Karpas-422 (cell line): Measurements from ENCODE around the gene NALCN. TPM values are rescaled to one million over a fixed set of nuclear protein-coding genes. Genes with fewer than 3 reads are reported as not detected.

ENCODE experiments used
- DNase-seq: peaks from one replicate; pipeline ENCODE4 v3.0.0-alpha.2; 2015
- H2AFZ ChIP-seq: fragments of 200-600 bp; sonication (generic); 2 replicates; pipeline ENCODE4 v1.6.1; 2014; ENCODE audit warnings: antibody characterized with exemption, low read length, mixed read lengths
- H3K27ac ChIP-seq: fragments of 200-600 bp; sonication (generic); 2 replicates; pipeline ENCODE4 v1.5.1; 2014; ENCODE audit warnings: mild to moderate bottlenecking, low read length, moderate library complexity
- H3K27me3 ChIP-seq: fragments of 200-600 bp; sonication (generic); 2 replicates; pipeline ENCODE4 v1.6.1; 2014; ENCODE audit warnings: low read length, mixed read lengths
- H3K36me3 ChIP-seq: fragments of 200-600 bp; sonication (generic); 2 replicates; pipeline ENCODE4 v1.6.1; 2014; ENCODE audit warnings: low read length, mixed read lengths; ENCODE audit not compliant: insufficient read depth
- H3K4me1 ChIP-seq: fragments of 200-600 bp; sonication (generic); 2 replicates; pipeline ENCODE4 v1.6.1; 2014; ENCODE audit warnings: mild to moderate bottlenecking, low read length, mixed read lengths
- H3K4me2 ChIP-seq: fragments of 200-600 bp; sonication (generic); 2 replicates; pipeline ENCODE4 v1.6.1; 2014; ENCODE audit warnings: low read length, low read depth, mild to moderate bottlenecking; ENCODE audit not compliant: poor library complexity, severe bottlenecking
- H3K4me3 ChIP-seq: fragments of 200-600 bp; sonication (generic); 2 replicates; pipeline ENCODE4 v1.5.1; 2014; ENCODE audit warnings: mild to moderate bottlenecking, antibody characterized with exemption, low read length, mixed read lengths
- H3K79me2 ChIP-seq: fragments of 200-600 bp; sonication (generic); 2 replicates; pipeline ENCODE4 v1.6.1; 2014; ENCODE audit warnings: mild to moderate bottlenecking, low read length, mixed read lengths
- H3K9ac ChIP-seq: fragments of 200-600 bp; sonication (generic); 2 replicates; pipeline ENCODE4 v1.6.0; 2014; ENCODE audit warnings: low read length
- H3K9me2 ChIP-seq: fragments of 200-600 bp; sonication (generic), shearing (Covaris generic); replicated peaks from 2 replicates; pipeline ENCODE4 v1.6.0; 2014; ENCODE audit warnings: mild to moderate bottlenecking, low read length, moderate library complexity; ENCODE audit not compliant: insufficient read depth
- H3K9me3 ChIP-seq: fragments of 300-700, 200-600 bp; sonication (generic); 2 replicates; pipeline ENCODE4 v1.6.1; 2014; ENCODE audit warnings: low read length, mixed read lengths
- H4K20me1 ChIP-seq: fragments of 200-600 bp; sonication (generic); 2 replicates; pipeline ENCODE4 v1.6.1; 2014; ENCODE audit warnings: mild to moderate bottlenecking, antibody characterized with exemption, low read length, low read depth; ENCODE audit not compliant: insufficient read depth
- total RNA-seq: library from RNA; depleted of rRNA; stranded (reverse); fragments of >200 nt; shearing (Covaris generic); gene quantifications from 2 replicates; pipeline ENCODE4 v1.2.3, GENCODE V29; 2014; ENCODE audit warnings: low replicate concordance

The NALCN gene
- total RNA-seq, 1 experiment from 2014 or later, result 0.04 TPM

GRCh38 chr13:101451641-101452040, 35.3 kb upstream of the NALCN start:
- no peaks in the 10 kb centered on the region for H3K9me3 ChIP-seq
- no peak for DNase-seq

GRCh38 chr13:101450749-101451130, 34.4 kb upstream of the NALCN start:
- Histone ChIP-seq H3K79me2 (no peaks in the 10 kb centered on the region), H3K27ac (no peak overlapping the region), H3K27me3 (no peaks in the 10 kb centered on the region), H3K9me2 (no peaks in the 10 kb centered on the region), H4K20me1 (no peaks in the 10 kb centered on the region), H2AFZ (no peak overlapping the region), H3K4me2 (no peak overlapping the region), H3K9me3 (no peaks in the 10 kb centered on the region), H3K4me1 (no peaks in the 10 kb centered on the region; the same call in 1 of the 2 replicates), H3K4me3 (no peak overlapping the region), H3K9ac (no peak overlapping the region), H3K36me3 (no peaks in the 10 kb centered on the region)
- DNase-seq, result no peak

More at GRCh38 chr13:101451641-101452040, 35.3 kb upstream of the NALCN start:
- no peaks in the 10 kb centered on the region for H3K9me2 ChIP-seq
- no peaks in the 10 kb centered on the region; the same call in 1 of the 2 replicates for H3K4me1 ChIP-seq
- H3K9ac ChIP-seq, result no peak overlapping the region
- H2AFZ ChIP-seq, result no peak overlapping the region
- H3K4me2 ChIP-seq, result no peak overlapping the region
- H3K36me3 ChIP-seq, result no peaks in the 10 kb centered on the region
- no peaks in the 10 kb centered on the region for H3K79me2 ChIP-seq
- no peaks in the 10 kb centered on the region for H4K20me1 ChIP-seq
- H3K27me3 ChIP-seq, result no peaks in the 10 kb centered on the region
- H3K4me3 ChIP-seq, result no peak overlapping the region
- no peak overlapping the region for H3K27ac ChIP-seq

GRCh38 chr13:101449790-101450748, 33.8 kb upstream of the NALCN start:
- H3K4me1 ChIP-seq, result no peaks in the 10 kb centered on the region; the same call in 1 of the 2 replicates
- no peak overlapping the region for H2AFZ ChIP-seq
- no peak overlapping the region for H3K4me2 ChIP-seq

GRCh38 chr13:101447852-101448251, 31.5 kb upstream of the NALCN start:
- Histone ChIP-seq H2AFZ (no peak overlapping the region), H3K27me3 (no peaks in the 10 kb centered on the region), H3K4me1 (no peaks in the 10 kb centered on the region), H3K27ac (no peak overlapping the region), H3K4me3 (no peak overlapping the region), H4K20me1 (no peaks in the 10 kb centered on the region), H3K79me2 (no peaks in the 10 kb centered on the region), H3K4me2 (no peak overlapping the region), H3K9me2 (no peaks in the 10 kb centered on the region), H3K9ac (no peak overlapping the region), H3K9me3 (no peaks in the 10 kb centered on the region), H3K36me3 (no peaks in the 10 kb centered on the region)
- no peak for DNase-seq

More at GRCh38 chr13:101449790-101450748, 33.8 kb upstream of the NALCN start:
- Histone ChIP-seq H3K9ac (no peak overlapping the region), H3K9me3 (no peaks in the 10 kb centered on the region), H4K20me1 (no peaks in the 10 kb centered on the region), H3K79me2 (no peaks in the 10 kb centered on the region), H3K36me3 (no peaks in the 10 kb centered on the region), H3K27ac (no peak overlapping the region), H3K9me2 (no peaks in the 10 kb centered on the region), H3K4me3 (no peak overlapping the region), H3K27me3 (no peaks in the 10 kb centered on the region)
- no peak for DNase-seq

- H3K79me2 ChIP-seq, result no peaks in the 10 kb centered on the region
- no peak overlapping the region for H3K9ac ChIP-seq
- no peak overlapping the region for H3K27ac ChIP-seq
- H3K4me2 ChIP-seq, result no peak overlapping the region
- no peak for DNase-seq
- H3K36me3 ChIP-seq, result no peaks in the 10 kb centered on the region
- H2AFZ ChIP-seq, result no peak overlapping the region
- H3K9me2 ChIP-seq, result no peaks in the 10 kb centered on the region
- H3K4me1 ChIP-seq, result no peaks in the 10 kb centered on the region
- no peaks in the 10 kb centered on the region for H4K20me1 ChIP-seq
- no peaks in the 10 kb centered on the region; the same call in 1 of the 2 replicates for H3K27me3 ChIP-seq
- no peak overlapping the region for H3K4me3 ChIP-seq
- H3K9me3 ChIP-seq, result no peaks in the 10 kb centered on the region
Measured at GRCh38 chr13:101434486-101434885, 18.2 kb upstream of the NALCN start.

GRCh38 chr13:101433895-101434294, 17.6 kb upstream of the NALCN start:
- H3K27ac ChIP-seq, result no peak overlapping the region
- H2AFZ ChIP-seq, result no peak overlapping the region

GRCh38 chr13:101429733-101430132, 13.4 kb upstream of the NALCN start:
- Histone ChIP-seq H2AFZ (no peak overlapping the region), H3K4me3 (no peak overlapping the region), H3K27ac (no peak overlapping the region), H3K4me2 (no peak overlapping the region), H3K4me1 (no peaks in the 10 kb centered on the region), H3K27me3 (no peaks in the 10 kb centered on the region), H3K9me3 (no peaks in the 10 kb centered on the region), H3K79me2 (no peaks in the 10 kb centered on the region), H4K20me1 (no peaks in the 10 kb centered on the region), H3K9me2 (no peaks in the 10 kb centered on the region), H3K36me3 (no peaks in the 10 kb centered on the region), H3K9ac (no peak overlapping the region)
- DNase-seq, result no peak

More at GRCh38 chr13:101433895-101434294, 17.6 kb upstream of the NALCN start:
- no peaks in the 10 kb centered on the region for H3K9me3 ChIP-seq
- no peak overlapping the region for H3K9ac ChIP-seq
- H3K9me2 ChIP-seq, result no peaks in the 10 kb centered on the region
- no peak for DNase-seq
- no peaks in the 10 kb centered on the region; the same call in 1 of the 2 replicates for H3K27me3 ChIP-seq
- H3K36me3 ChIP-seq, result no peaks in the 10 kb centered on the region
- no peaks in the 10 kb centered on the region for H4K20me1 ChIP-seq
- no peaks in the 10 kb centered on the region for H3K79me2 ChIP-seq
- no peak overlapping the region for H3K4me2 ChIP-seq
- H3K4me1 ChIP-seq, result no peaks in the 10 kb centered on the region
- no peak overlapping the region for H3K4me3 ChIP-seq

- no peak overlapping the region for H3K27ac ChIP-seq
- no peak overlapping the region for H3K9ac ChIP-seq
- no peaks in the 10 kb centered on the region for H3K9me2 ChIP-seq
- H3K9me3 ChIP-seq, result no peaks in the 10 kb centered on the region
- H3K27me3 ChIP-seq, result no peaks in the 10 kb centered on the region
- no peak overlapping the region for H3K4me2 ChIP-seq
- H3K4me3 ChIP-seq, result no peak overlapping the region
- no peaks in the 10 kb centered on the region for H3K79me2 ChIP-seq
- no peaks in the 10 kb centered on the region for H4K20me1 ChIP-seq
- peak; percentile 60 for DNase-seq
- no peaks in the 10 kb centered on the region for H3K4me1 ChIP-seq
- H3K36me3 ChIP-seq, result no peaks in the 10 kb centered on the region
- no peak overlapping the region for H2AFZ ChIP-seq
Measured at GRCh38 chr13:101425623-101426022, 9.3 kb upstream of the NALCN start.
